GM12891 (cell line): ENCODE results near the gene LRRC75A.

Source experiments
- DNase-seq: peaks from one replicate; pipeline ENCODE4 v3.0.0; 2011; ENCODE audit warnings: low spot score; ENCODE audit not compliant: insufficient read length
- FAIRE-seq: peaks from 2 replicates; lab custom pipeline; 2011; peaks lifted over from hg19 to GRCh38; lab: Jason Lieb, UNC
- PAX5 ChIP-seq: IDR thresholded peaks from 2 replicates; pipeline ENCODE4 v1.6.1; 2011; ENCODE audit warnings: low read length, moderate library complexity, mild to moderate bottlenecking; ENCODE audit not compliant: insufficient read depth, severe bottlenecking
- POLR2A ChIP-seq: IDR thresholded peaks from 2 replicates; pipeline ENCODE4 v1.6.1; 2011; ENCODE audit warnings: low read depth, low read length, control low read depth
- POLR2AphosphoS5 ChIP-seq: IDR thresholded peaks from 2 replicates; pipeline ENCODE4 v1.6.1; 2011; ENCODE audit warnings: low read depth, low read length, control low read depth
- POU2F2 ChIP-seq: IDR thresholded peaks from 2 replicates; pipeline ENCODE4 v1.6.1; 2011; ENCODE audit warnings: low read depth, mild to moderate bottlenecking, control low read depth, low read length, moderate library complexity
- SPI1 ChIP-seq: IDR thresholded peaks from 2 replicates; pipeline ENCODE4 v1.6.1; 2011; ENCODE audit warnings: low read depth, low read length, control low read depth
- TAF1 ChIP-seq: IDR thresholded peaks from 2 replicates; pipeline ENCODE4 v1.6.1; 2011; ENCODE audit warnings: low read depth, low read length, control low read depth

The LRRC75A gene

GRCh38 chr17:16473044-16474011, 18.7 kb downstream of the LRRC75A start:
- TF ChIP-seq POLR2AphosphoS5: no peak
- no peak for TF ChIP-seq POU2F2
- no peak for TF ChIP-seq POLR2A
- TF ChIP-seq PAX5: no peak
- no peak for TF ChIP-seq SPI1
- no peak for TF ChIP-seq TAF1
- DNase-seq: no peak
- FAIRE-seq: no peak

GRCh38 chr17:16472539-16472938, 19.5 kb downstream of the LRRC75A start:
- FAIRE-seq (no peak), DNase-seq (no peak)
- no peak for TF ChIP-seq POU2F2
- no peak for TF ChIP-seq TAF1
- TF ChIP-seq SPI1: no peak
- TF ChIP-seq POLR2AphosphoS5: no peak
- no peak for TF ChIP-seq POLR2A
- TF ChIP-seq PAX5: no peak

- DNase-seq (no peak), FAIRE-seq (no peak)
- TF ChIP-seq PAX5: no peak
- no peak for TF ChIP-seq SPI1
- TF ChIP-seq POLR2A: no peak
- TF ChIP-seq POU2F2: no peak
- no peak for TF ChIP-seq TAF1
- TF ChIP-seq POLR2AphosphoS5: no peak
These were observed 20.7 kb downstream of the LRRC75A start for GRCh38 chr17:16471295-16471694.

GRCh38 chr17:16470265-16470664, 21.7 kb downstream of the LRRC75A start:
- no peak for FAIRE-seq
- no peak for TF ChIP-seq TAF1
- DNase-seq: no peak

GRCh38 chr17:16468428-16468992, 23.5 kb downstream of the LRRC75A start:
- DNase-seq: no peak
- TF ChIP-seq PAX5: no peak
- TF ChIP-seq TAF1: no peak
- TF ChIP-seq POLR2A: no peak
- TF ChIP-seq POU2F2: no peak
- TF ChIP-seq POLR2AphosphoS5: no peak
- TF ChIP-seq SPI1: no peak
- FAIRE-seq: no peak

GRCh38 chr17:16467886-16468285, 24.1 kb downstream of the LRRC75A start:
- DNase-seq (no peak), FAIRE-seq (no peak)
- no peak for TF ChIP-seq PAX5
- TF ChIP-seq TAF1: no peak
- TF ChIP-seq POLR2AphosphoS5: no peak
- no peak for TF ChIP-seq POU2F2
- no peak for TF ChIP-seq SPI1
- no peak for TF ChIP-seq POLR2A

- FAIRE-seq (no peak), DNase-seq (no peak)
- TF ChIP-seq POLR2A (no peak), SPI1 (no peak), PAX5 (no peak), POLR2AphosphoS5 (no peak), POU2F2 (no peak), TAF1 (no peak)
These were observed 24.9 kb downstream of the LRRC75A start for GRCh38 chr17:16467044-16467443.

- TF ChIP-seq SPI1 (no peak), POLR2AphosphoS5 (no peak), POLR2A (no peak), TAF1 (no peak), PAX5 (no peak), POU2F2 (no peak)
- no peak for FAIRE-seq
- no peak for DNase-seq
These were observed 25.6 kb downstream of the LRRC75A start for GRCh38 chr17:16466407-16466806.

GRCh38 chr17:16465861-16466338, 26.1 kb downstream of the LRRC75A start:
- no peak for TF ChIP-seq SPI1
- TF ChIP-seq POLR2A: no peak
- no peak for TF ChIP-seq TAF1
- TF ChIP-seq POU2F2: no peak
- no peak for TF ChIP-seq PAX5
- TF ChIP-seq POLR2AphosphoS5: no peak
- FAIRE-seq (no peak), DNase-seq (no peak)
